K562 (cell line): Measurements from ENCODE around the gene CTSV. TPM values are rescaled to one million over a fixed set of nuclear protein-coding genes. Genes with fewer than 3 reads are reported as not detected.
"Not testable (repeated sequence)": the region's sequence is repeated elsewhere in the genome, so short reads cannot be mapped to it uniquely, and the experiment has no call there.

Source experiments
- ATAC-seq: fragments of 200-7000 bp; cut with Tn5 transposase; 3 replicates; pipeline ENCODE4 v1.9.1; 2020; ENCODE audit warnings: moderate library complexity
- BruUV-seq: library from RNA; stranded (reverse); fragments of 400-500 nt; replicated peaks from 2 replicates; lab custom pipeline; 2021; lab: Mats Ljungman, UMichigan
- CTCF ChIA-PET: fragments of 300-600 bp; formaldehyde crosslinking; extraction: SDS; loops from one replicate; lab custom pipeline; 2021; ENCODE audit warnings: low intra/inter-chr PET ratio; lab: Yijun Ruan, JAX
- POLR2A ChIA-PET: fragments of 300-600, 350-650 bp; sonication (Branson Sonifier 250); formaldehyde crosslinking; extraction: SDS; loops from one replicate; lab custom pipeline; 2021; ENCODE audit warnings: antibody characterized with exemption, inconsistent platforms; lab: Yijun Ruan, JAX
- DNase-seq, 4 experiments: peaks; one replicate each; pipeline versions ENCODE4 v3.0.0 to v3.0.0-alpha.2; 2011 to 2018; ENCODE audit warnings: low spot score in 3 of 4, mixed read lengths in 3 of 4; ENCODE audit errors: extremely low read depth in 1 of 4
- FAIRE-seq: peaks from 2 replicates; lab custom pipeline; 2011; peaks lifted over from hg19 to GRCh38; lab: Jason Lieb, UNC
- H2AFZ ChIP-seq: 2 replicates; pipeline ENCODE4 v1.6.0; 2011; ENCODE audit warnings: low read depth, low read length, control low read depth, inconsistent platforms
- H3K27ac ChIP-seq: fragments of 200-600 bp; 3 replicates; pipeline ENCODE4 v1.8.0; 2011; ENCODE audit warnings: low read depth, mild to moderate bottlenecking, control low read depth, inconsistent platforms, low read length, moderate library complexity, mixed read lengths; ENCODE audit errors: extremely low read depth
- H3K27me3 ChIP-seq, 2 experiments: fragments of 300-600 bp in 1 of 2; 2 replicates in 1 of 2; 3 replicates in 1 of 2; pipeline versions ENCODE4 v1.6.0 to v1.8.0; 2011; ENCODE audit warnings: inconsistent platforms in 2 of 2, low read length in 2 of 2, mild to moderate bottlenecking in 1 of 2, mixed read lengths in 1 of 2, moderate library complexity in 1 of 2; ENCODE audit not compliant: control insufficient read depth in 2 of 2, insufficient read depth in 2 of 2
- H3K36me3 ChIP-seq: fragments of 300-600 bp; 3 replicates; pipeline ENCODE4 v1.8.0; 2011; ENCODE audit warnings: mild to moderate bottlenecking, low read length, inconsistent platforms; ENCODE audit not compliant: control insufficient read depth, insufficient read depth
- H3K4me1 ChIP-seq, 2 experiments: fragments of 200-600 bp in 1 of 2; replicated peaks in 1 of 2; 2 replicates in 1 of 2; 3 replicates in 1 of 2; pipeline versions ENCODE4 v1.5.1 to v1.8.0; 2011; ENCODE audit warnings: inconsistent platforms in 2 of 2, low read length in 2 of 2, mild to moderate bottlenecking in 1 of 2, mixed read lengths in 1 of 2, moderate library complexity in 1 of 2; ENCODE audit not compliant: control insufficient read depth in 2 of 2, insufficient read depth in 2 of 2
- H3K4me2 ChIP-seq: 2 replicates; pipeline ENCODE4 v1.6.1; 2011; ENCODE audit warnings: low read length, control low read depth, inconsistent platforms, mixed read lengths; ENCODE audit not compliant: insufficient read depth
- H3K4me3 ChIP-seq: fragments of 200-600 bp; sonication (generic), shearing (Covaris generic); 2 replicates; pipeline ENCODE4 v1.5.1; 2016; ENCODE audit warnings: control low read depth, inconsistent platforms
- H3K79me2 ChIP-seq: fragments of 200-600 bp; 3 replicates; pipeline ENCODE4 v1.8.0; 2011; ENCODE audit warnings: low read length, inconsistent platforms; ENCODE audit not compliant: control insufficient read depth, insufficient read depth
- H3K9ac ChIP-seq, 2 experiments: 2 replicates each; pipeline versions ENCODE4 v1.6.0 to v1.6.1; 2011; ENCODE audit warnings: low read depth in 2 of 2, low read length in 2 of 2, control low read depth in 1 of 2, inconsistent platforms in 1 of 2, mild to moderate bottlenecking in 1 of 2, mixed read lengths in 1 of 2; ENCODE audit not compliant: insufficient read depth in 1 of 2
- H3K9me1 ChIP-seq: one replicate; pipeline ENCODE4 v1.6.0; 2011; ENCODE audit warnings: inconsistent platforms, mild to moderate bottlenecking, low read length, moderate library complexity; ENCODE audit not compliant: control insufficient read depth, insufficient read depth
- H3K9me3 ChIP-seq: replicated peaks from 2 replicates; pipeline ENCODE4 v1.5.1; 2011; ENCODE audit warnings: low read depth, low read length, inconsistent platforms; ENCODE audit not compliant: control insufficient read depth, insufficient read depth
- H4K20me1 ChIP-seq: replicated peaks from 2 replicates; pipeline ENCODE4 v1.6.1; 2011; ENCODE audit warnings: low read length, inconsistent platforms, mixed read lengths; ENCODE audit not compliant: control insufficient read depth, insufficient read depth
- ATF1 ChIP-seq, 2 experiments: fragments of 450-650 bp in 1 of 2; IDR thresholded peaks; 2 replicates each; pipeline ENCODE4 v1.6.1; 2016; ENCODE audit warnings: missing compliant biosample characterization in 1 of 2, missing genetic modification characterization in 1 of 2
- MLLT1 ChIP-seq, 2 experiments: fragments of 450-650 bp; IDR thresholded peaks; 2 replicates each; pipeline ENCODE4 v1.6.1; 2016
- TEAD4 ChIP-seq, 2 experiments: sonication (generic) in 1 of 2; formaldehyde crosslinking in 1 of 2; IDR thresholded peaks; 2 replicates each; pipeline versions ENCODE4 v1.6.1 to v1.8.0; 2012 to 2022; ENCODE audit warnings: borderline replicate concordance in 1 of 2, inconsistent platforms in 1 of 2, low read length in 1 of 2, mild to moderate bottlenecking in 1 of 2, missing genetic modification reagents in 1 of 2
- WGBS: fragments of 100-300 bp; shearing (Covaris generic); methylation state at CpG from one replicate; pipeline ENCODE4 v1.1.6; 2016; ENCODE audit warnings: low coverage, mixed read lengths; ENCODE audit not compliant: insufficient coverage; ENCODE audit errors: missing lambda C conversion rate; 5-methylcytosine and 5-hydroxymethylcytosine counted together
- in situ Hi-C: fragments of 300-500 bp; cut with MboI; formaldehyde crosslinking; loops from 4 replicates; pipeline ENCODE4 v1.15.0; 2018; ENCODE audit warnings: inconsistent platforms, mixed read lengths
- intact Hi-C: fragments of 100-400 bp; cut with micrococcal nuclease; formaldehyde crosslinking; loops from 2 replicates; pipeline ENCODE4 v1.14.2; 2022
- polyA plus RNA-seq, 8 experiments: library from polyadenylated mRNA; depleted of rRNA in 4 of 8; stranded (reverse) in 5 of 8; unstranded in 3 of 8; fragments of >200 nt; fragmentation: Nextera tagmentation in 2 of 8; fragmentation: Illumina TruSeq in 1 of 8; extraction: Ambion mirVana in 2 of 8; extraction: Trizol in 1 of 8; gene quantifications; 2 replicates each; pipeline versions ENCODE4 v1.2.1 to v1.2.3, GENCODE V29; 2011 to 2014; ENCODE audit warnings: inconsistent platforms in 1 of 8, missing spikeins in 1 of 8
- total RNA-seq, 7 experiments: library from RNA; depleted of rRNA in 6 of 7; stranded (reverse); fragments of >200 nt in 6 of 7; fragmentation: Illumina TruSeq in 2 of 7; extraction: Trizol in 2 of 7; gene quantifications; 2 replicates each; pipeline versions ENCODE4 v1.2.1 to v1.2.3, GENCODE V29; 2011 to 2021; ENCODE audit warnings: low replicate concordance in 1 of 7

Gene CTSV
- total and polyA plus RNA-seq, 9 of the 15 experiments (the other 6 are each of a cell fraction or from before 2014, with no cell fraction given), result 0.06 to 0.39 (median 0.16) TPM; not detected in 3

GRCh38 chr9:97001338-97001737 is 37.6 kb downstream of the CTSV start:
- intact Hi-C loops; H3K27ac ChIP-seq; H3K4me3 ChIP-seq; POLR2A ChIA-PET; H4K20me1 ChIP-seq; H3K9me3 ChIP-seq; CTCF ChIA-PET; BruUV-seq; H3K4me2 ChIP-seq; H2AFZ ChIP-seq; H3K9me1 ChIP-seq; DNase-seq; in situ Hi-C loops; H3K36me3 ChIP-seq; H3K9ac ChIP-seq; H3K27me3 ChIP-seq; H3K4me1 ChIP-seq; TF ChIP-seq ATF1 (CRISPR knock-in tag; IDR thresholded peaks at IDR 0.05); TEAD4 (CRISPR knock-in tag; IDR thresholded peaks at IDR 0.05; ENCODE audit: borderline replicate concordance): not testable (repeated sequence)
- ATAC-seq (peak; percentile 90), FAIRE-seq (peak; percentile 91)
- WGBS, result no CpG with 5 or more reads among the region's 1 CpG
- TF ChIP-seq ATF1 (tag; IDR thresholded peaks at IDR 0.05) (0 out of 2 replicates have a peak, but pooled peaks have one; percentile 21), TEAD4 (IDR thresholded peaks at IDR 0.05; ENCODE audit: low read length) (0 out of 2 replicates have a peak, but pooled peaks have one; percentile 15), MLLT1 (IDR thresholded peaks at IDR 0.05) (peak in 1 of 2 experiments; percentile 84; a peak in 2 of 4 replicates)
- peaks cover 64% of the 10 kb centered on the region for H3K79me2 ChIP-seq
